Naive thymus-derived CD4-positive, alpha-beta T cell (primary cell): Measurements from ENCODE around the gene HMGXB3. TPM values are rescaled to one million over a fixed set of nuclear protein-coding genes. Genes with fewer than 3 reads are reported as not detected.

Source experiments
- ATAC-seq: fragments of 150-1000 bp; cut with Tn5 transposase; 2 replicates; pipeline ENCODE4 v1.10.0; 2021; ENCODE audit warnings: mild to moderate bottlenecking, moderate library complexity
- CTCF ChIA-PET: fragments of 350-600 bp; sonication (Branson Sonifier 250); formaldehyde crosslinking; loops from one replicate; lab custom pipeline; 2021; ENCODE audit warnings: antibody characterized with exemption; lab: Charles Lee
- POLR2A ChIA-PET: fragments of 350-600 bp; sonication (Branson Sonifier 250); formaldehyde crosslinking; loops from one replicate; lab custom pipeline; 2021; ENCODE audit warnings: antibody characterized with exemption, inconsistent platforms; lab: Charles Lee
- DNase-seq, 9 donors: peaks; one replicate each; pipeline versions ENCODE4 v3.0.0 to v3.0.0-alpha.2; 2020 to 2022; ENCODE audit warnings: mixed read lengths in 1 of 9
- H3K27ac ChIP-seq: one replicate; pipeline ENCODE4 v1.7.0; 2013; ENCODE audit warnings: mild to moderate bottlenecking, low read depth, low read length, moderate library complexity
- H3K27me3 ChIP-seq, 2 donors: one replicate each; pipeline ENCODE4 v1.7.0; 2013; ENCODE audit warnings: low read length in 2 of 2, mild to moderate bottlenecking in 2 of 2, moderate library complexity in 2 of 2; ENCODE audit not compliant: control insufficient read depth in 2 of 2, insufficient read depth in 2 of 2
- H3K36me3 ChIP-seq, 3 experiments: 1 replicate in 2 of 3; 2 replicates in 1 of 3; pipeline ENCODE4 v1.7.0; 2013; ENCODE audit warnings: low read length in 3 of 3, mild to moderate bottlenecking in 3 of 3, moderate library complexity in 1 of 3; ENCODE audit not compliant: insufficient read depth in 3 of 3, control insufficient read depth in 2 of 3
- H3K4me1 ChIP-seq, 2 donors: one replicate each; pipeline ENCODE4 v1.7.0; 2013; ENCODE audit warnings: low read length in 2 of 2, mild to moderate bottlenecking in 2 of 2, moderate library complexity in 1 of 2; ENCODE audit not compliant: control insufficient read depth in 2 of 2, insufficient read depth in 2 of 2
- H3K4me3 ChIP-seq: 2 replicates; pipeline ENCODE4 v1.7.0; 2013; ENCODE audit warnings: mild to moderate bottlenecking, low read length
- H3K9me3 ChIP-seq, 3 experiments: 1 replicate in 2 of 3; 2 replicates in 1 of 3; pipeline ENCODE4 v1.7.0; 2013; ENCODE audit warnings: low read length in 3 of 3; ENCODE audit not compliant: control insufficient read depth in 2 of 3
- H3K27ac Mint-ChIP-seq, 9 donors: one replicate each; pipeline ENCODE4 v1.8.0; 2020 to 2022; ENCODE audit warnings: mixed read lengths in 9 of 9, mild to moderate bottlenecking in 8 of 9, moderate library complexity in 5 of 9, inconsistent platforms in 2 of 9
- H3K27me3 Mint-ChIP-seq, 5 donors: one replicate each; pipeline ENCODE4 v1.8.0; 2021 to 2022; ENCODE audit warnings: mixed read lengths in 5 of 5, mild to moderate bottlenecking in 1 of 5
- H3K36me3 Mint-ChIP-seq, 5 donors: one replicate each; pipeline ENCODE4 v1.8.0; 2020 to 2022; ENCODE audit warnings: mixed read lengths in 5 of 5, mild to moderate bottlenecking in 3 of 5, inconsistent platforms in 1 of 5
- H3K4me1 Mint-ChIP-seq, 7 donors: one replicate each; pipeline ENCODE4 v1.8.0; 2020 to 2022; ENCODE audit warnings: mixed read lengths in 7 of 7, mild to moderate bottlenecking in 3 of 7, inconsistent platforms in 1 of 7
- H3K4me3 Mint-ChIP-seq, 10 donors: one replicate each; pipeline ENCODE4 v1.8.0; 2020 to 2022; ENCODE audit warnings: mild to moderate bottlenecking in 10 of 10, mixed read lengths in 10 of 10, moderate library complexity in 6 of 10, inconsistent platforms in 2 of 10
- H3K9me3 Mint-ChIP-seq, 11 donors: one replicate each; pipeline ENCODE4 v1.8.0; 2020 to 2022; ENCODE audit warnings: mixed read lengths in 11 of 11, mild to moderate bottlenecking in 4 of 11, inconsistent platforms in 1 of 11, moderate library complexity in 1 of 11
- intact Hi-C, 2 donors: fragments of 100-400 bp; cut with micrococcal nuclease; formaldehyde crosslinking; loops; one replicate each; pipeline ENCODE4 v1.15.1; 2023
- polyA plus RNA-seq, 2 donors: library from polyadenylated mRNA; unstranded; fragments of 300-500 nt; fragmentation: Illumina TruSeq; gene quantifications; one replicate each; pipeline ENCODE4 v1.2.3, GENCODE V29; 2021
- total RNA-seq, 6 experiments: library from RNA in 5 of 6; stranded (reverse) in 5 of 6; gene quantifications; 1 replicate in 5 of 6; 2 replicates in 1 of 6; pipeline ENCODE4 v1.2.3 and lab custom pipeline; 2021 to 2026

HMGXB3 gene
- total and polyA plus RNA-seq, 7 experiments from 2014 or later: 8.2 to 40.6 (median 29.3) TPM

GRCh38 chr5:150001660-150002486 lies 1.3 kb downstream of the HMGXB3 start:
- H3K27ac Mint-ChIP-seq: peak overlapping the region; percentile 75 to 98 (median 93)

DNA sequence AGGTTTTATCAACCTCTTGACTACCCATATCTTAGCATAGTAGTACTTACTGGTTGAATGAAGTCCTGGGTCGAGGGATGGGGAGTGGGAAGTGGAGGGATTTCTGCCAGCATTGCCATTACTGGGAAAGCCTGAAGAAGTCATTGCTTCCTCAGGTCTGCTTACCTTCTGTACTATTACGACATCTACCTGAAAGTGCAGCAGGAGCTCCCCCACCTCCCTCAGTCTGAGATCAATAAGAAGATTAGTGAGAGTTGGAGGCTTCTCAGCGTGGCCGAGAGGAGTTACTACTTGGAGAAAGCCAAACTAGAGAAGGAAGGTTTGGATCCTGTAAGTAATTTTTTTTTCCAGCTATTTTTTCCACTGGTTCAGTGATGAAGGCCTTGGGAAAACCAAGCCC lies 5.8 kb downstream of the HMGXB3 start:
- intact Hi-C loops: loop anchor here in 1 of 2 donors (10.0 kb wide), 1 partner anchor 1622 kb away; the partner anchor contains the start of gene FBXO38
- Mint-ChIP-seq H3K4me1 (peaks cover 23 to 69% (median 49%) of the 10 kb centered on the region in 7 donors), H3K36me3 (peaks cover 8 to 55% (median 46%) of the 10 kb centered on the region in 5 donors), H3K27ac (peak overlapping the region in 1 of 9 donors; percentile 79), H3K4me3 (no peak overlapping the region), H3K9me3 (no peaks in the 10 kb centered on the region), H3K27me3 (no peaks in the 10 kb centered on the region)
- ChIA-PET CTCF (interaction anchor here (1.5 to 1.7 kb wide), 2 partner anchors 153 to 212 kb away, joined by 3 to 4 read pairs; no protein-coding TSS in a partner anchor), POLR2A (interaction anchor here (2.1 kb wide), 1 partner anchor 12 kb away, joined by 7 read pairs; no protein-coding TSS in a partner anchor)
- Histone ChIP-seq H3K4me3 (no peak overlapping the region), H3K4me1 (peaks cover 12 to 13% of the 10 kb centered on the region in 2 donors), H3K27me3 (no peaks in the 10 kb centered on the region), H3K9me3 (no peaks in the 10 kb centered on the region), H3K27ac (no peak overlapping the region), H3K36me3 (peaks cover 4 to 65% (median 5%) of the 10 kb centered on the region in 3 experiments)
- ATAC-seq: no peak
- no peak for DNase-seq

More at GRCh38 chr5:150001660-150002486, 1.3 kb downstream of the HMGXB3 start:
- Histone ChIP-seq H3K4me1 (peaks cover 18 to 23% of the 10 kb centered on the region in 2 donors), H3K9me3 (no peaks in the 10 kb centered on the region), H3K27me3 (no peaks in the 10 kb centered on the region), H3K27ac (peak overlapping the region; percentile 80), H3K36me3 (peaks cover 0 to 29% (median 3%) of the 10 kb centered on the region in 3 experiments), H3K4me3 (peak overlapping the region; percentile 76)
- POLR2A ChIA-PET: interaction anchor here (1.1 to 2.3 kb wide), 3 partner anchors 9 to 270 kb away, joined by 3 to 7 read pairs (median 3); no protein-coding TSS in a partner anchor
- Mint-ChIP-seq H3K4me1 (peaks cover 33 to 60% (median 49%) of the 10 kb centered on the region in 7 donors), H3K4me3 (peak overlapping the region; percentile 86 to 99 (median 93)), H3K27me3 (no peaks in the 10 kb centered on the region), H3K36me3 (peaks cover 0 to 24% (median 18%) of the 10 kb centered on the region in 5 donors), H3K9me3 (no peaks in the 10 kb centered on the region)
- CTCF ChIA-PET: no interaction called here
- ATAC-seq (peak; percentile 84), DNase-seq (peak; percentile 20 to 67 (median 57))
- intact Hi-C loops: loop anchor here (1.0 to 10.0 kb wide), 12 partner anchors 215 to 1769 kb away; partner anchors contain the start of genes CD74 (in 1 of the 2), DCTN4 (in 1 of the 2), FBXO38 (in 1 of the 2) and G3BP1 (in 1 of the 2)

DNA sequence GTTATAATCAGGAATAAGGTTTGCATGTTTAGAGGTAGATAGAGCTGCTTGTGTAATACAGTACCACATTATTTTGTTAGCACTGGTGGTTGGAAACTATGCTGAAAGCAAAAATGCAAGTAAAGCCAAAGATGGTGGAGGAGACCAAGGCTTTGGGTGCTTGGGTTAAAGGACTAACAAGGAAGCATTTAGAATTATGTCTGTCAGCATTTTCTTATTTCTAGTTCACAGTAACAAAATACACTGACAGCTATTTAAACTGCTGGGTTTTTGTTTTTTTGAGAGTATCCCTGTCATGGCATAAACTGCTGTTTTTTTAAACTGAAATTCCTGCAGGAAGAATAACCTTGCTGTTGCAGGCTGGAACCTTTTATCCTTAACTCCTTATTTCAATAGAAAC lies 6.5 kb downstream of the HMGXB3 start:
- no peak overlapping the region for H3K27ac ChIP-seq
- intact Hi-C loops: loop anchor here in 1 of 2 donors (10.0 kb wide), 1 partner anchor 1622 kb away; the partner anchor contains the start of gene FBXO38
- ATAC-seq (no peak), DNase-seq (no peak)
- H3K9me3 ChIP-seq: no peaks in the 10 kb centered on the region
- no peak overlapping the region for H3K4me3 ChIP-seq
- ChIA-PET CTCF (interaction anchor here (0.9 kb wide), 1 partner anchor 47 kb away, joined by 3 read pairs; no protein-coding TSS in a partner anchor), POLR2A (interaction anchor here (2.1 kb wide), 1 partner anchor 11 kb away, joined by 7 read pairs; no protein-coding TSS in a partner anchor)
- H3K27me3 ChIP-seq: no peaks in the 10 kb centered on the region
- peaks cover 4 to 70% (median 5%) of the 10 kb centered on the region in 3 experiments for H3K36me3 ChIP-seq
- Mint-ChIP-seq H3K9me3 (no peaks in the 10 kb centered on the region), H3K36me3 (peaks cover 10 to 60% (median 45%) of the 10 kb centered on the region in 5 donors), H3K27ac (no peak overlapping the region), H3K27me3 (no peaks in the 10 kb centered on the region), H3K4me3 (no peak overlapping the region), H3K4me1 (peaks cover 17 to 64% (median 43%) of the 10 kb centered on the region in 7 donors)
- peaks cover 7% of the 10 kb centered on the region in 2 donors for H3K4me1 ChIP-seq

DNA sequence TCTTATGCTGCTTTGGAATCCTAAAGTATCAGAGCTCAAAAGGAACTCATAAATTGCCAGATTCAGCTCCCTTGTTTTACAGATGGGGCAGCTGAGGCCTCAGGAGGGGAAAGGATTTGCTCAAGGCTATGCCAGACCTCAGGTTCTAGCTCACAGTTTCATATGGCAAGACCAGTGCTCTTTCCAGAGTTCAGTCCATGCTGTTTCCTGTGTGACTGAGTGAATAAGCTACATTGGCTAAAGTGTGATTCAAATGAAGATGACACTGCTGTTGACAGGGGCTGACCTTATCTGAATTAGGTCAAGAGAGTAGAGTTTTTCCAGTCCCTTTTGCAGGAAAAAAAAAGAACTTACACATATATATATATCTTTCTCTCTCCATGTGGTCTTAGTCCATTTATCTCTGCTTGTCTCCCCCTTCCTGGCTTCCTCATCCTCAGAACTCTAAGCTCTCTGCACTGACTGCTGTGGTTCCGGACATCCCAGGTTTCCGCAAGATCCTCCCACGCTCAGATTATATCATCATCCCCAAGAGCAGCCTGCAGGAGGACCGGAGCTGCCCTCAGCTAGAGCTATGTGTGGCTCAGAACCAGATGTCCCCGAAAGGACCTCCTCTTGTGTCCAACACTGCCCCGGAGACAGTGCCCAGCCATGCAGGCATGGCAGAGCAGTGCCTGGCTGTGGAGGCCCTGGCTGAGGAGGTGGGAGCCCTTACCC lies 9.3 kb downstream of the HMGXB3 start:
- H3K27ac Mint-ChIP-seq: peak overlapping the region in 1 of 9 donors; percentile 83
- no peak overlapping the region for H3K4me3 Mint-ChIP-seq
- H3K4me1 Mint-ChIP-seq: peaks cover 5 to 47% (median 25%) of the 10 kb centered on the region in 7 donors
- H3K4me3 ChIP-seq: no peak overlapping the region
- peaks cover 13 to 92% (median 23%) of the 10 kb centered on the region in 3 experiments for H3K36me3 ChIP-seq
- H3K9me3 ChIP-seq: no peaks in the 10 kb centered on the region
- no peaks in the 10 kb centered on the region for H3K27me3 Mint-ChIP-seq
- H3K36me3 Mint-ChIP-seq: peaks cover 25 to 79% (median 61%) of the 10 kb centered on the region in 5 donors
- H3K4me1 ChIP-seq: no peaks in the 10 kb centered on the region
- intact Hi-C loops: loop anchor here in 1 of 2 donors (10.0 kb wide), 1 partner anchor 1625 kb away; the partner anchor contains the start of gene FBXO38
- POLR2A ChIA-PET: interaction anchor here (0.6 to 0.9 kb wide), 2 partner anchors 9 to 644 kb away, joined by 3 to 4 read pairs; partner anchors contain the start of genes HMGXB3 and TIGD6
- DNase-seq (no peak), ATAC-seq (no peak)
- H3K27ac ChIP-seq: no peak overlapping the region
- H3K27me3 ChIP-seq: no peaks in the 10 kb centered on the region
- H3K9me3 Mint-ChIP-seq: no peaks in the 10 kb centered on the region
- CTCF ChIA-PET: no interaction called here

DNA sequence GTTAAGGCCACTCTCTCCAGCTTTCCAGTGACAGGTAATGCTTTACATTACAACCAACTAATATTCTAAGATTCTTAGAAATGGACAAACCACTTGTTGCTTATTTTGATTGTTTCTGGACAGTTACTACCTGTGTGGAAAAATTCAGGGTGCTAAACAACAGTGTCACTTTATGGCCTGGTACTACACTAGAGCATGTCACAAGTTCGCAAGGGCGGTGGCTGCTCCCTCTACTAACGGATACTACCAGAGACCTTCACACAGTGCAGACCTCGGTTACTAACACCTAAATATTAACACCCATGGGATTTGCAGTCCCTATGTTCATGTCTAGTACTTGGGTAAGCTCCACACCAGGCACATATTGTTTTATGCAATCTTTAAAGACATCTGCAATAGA lies 13.4 kb downstream of the HMGXB3 start:
- Mint-ChIP-seq H3K27ac (no peak overlapping the region), H3K4me3 (no peak overlapping the region), H3K36me3 (peaks cover 25 to 85% (median 71%) of the 10 kb centered on the region in 5 donors), H3K9me3 (peaks cover 0 to 7% (median 0%) of the 10 kb centered on the region in 11 donors), H3K27me3 (no peaks in the 10 kb centered on the region), H3K4me1 (peaks cover 0 to 22% (median 5%) of the 10 kb centered on the region in 7 donors)
- ChIA-PET CTCF (no interaction called here), POLR2A (no interaction called here)
- Histone ChIP-seq H3K27me3 (no peaks in the 10 kb centered on the region), H3K4me3 (no peak overlapping the region), H3K9me3 (no peaks in the 10 kb centered on the region), H3K36me3 (peaks cover 8 to 93% (median 49%) of the 10 kb centered on the region in 3 experiments), H3K4me1 (no peaks in the 10 kb centered on the region), H3K27ac (no peak overlapping the region)
- ATAC-seq (no peak), DNase-seq (no peak)
- intact Hi-C loops: no loop called here

DNA sequence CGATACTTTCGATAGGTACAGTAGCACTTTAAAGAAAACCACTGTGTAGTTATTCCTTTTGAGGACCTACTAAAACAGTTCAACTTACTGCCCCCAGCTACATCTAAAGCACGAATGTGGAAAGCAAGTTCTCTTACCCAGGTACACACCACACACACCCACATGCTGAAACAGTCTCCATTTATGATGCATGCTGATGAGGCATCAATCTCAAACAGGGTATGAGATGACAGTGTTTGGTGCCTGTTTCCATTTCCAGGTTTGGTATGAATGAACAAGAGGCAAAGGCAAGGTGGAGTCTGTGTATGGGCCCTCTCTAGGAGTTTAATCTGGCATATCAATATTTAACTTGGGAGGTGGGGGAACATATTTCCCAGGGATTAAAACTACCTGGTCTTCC lies 13.9 kb downstream of the HMGXB3 start:
- peaks cover 0 to 22% (median 4%) of the 10 kb centered on the region in 7 donors for H3K4me1 Mint-ChIP-seq
- Histone ChIP-seq H3K4me1 (no peaks in the 10 kb centered on the region), H3K4me3 (no peak overlapping the region), H3K27ac (no peak overlapping the region), H3K36me3 (peaks cover 8 to 93% (median 52%) of the 10 kb centered on the region in 3 experiments), H3K27me3 (no peaks in the 10 kb centered on the region), H3K9me3 (no peaks in the 10 kb centered on the region)
- no peaks in the 10 kb centered on the region for H3K27me3 Mint-ChIP-seq
- peaks cover 24 to 88% (median 77%) of the 10 kb centered on the region in 5 donors for H3K36me3 Mint-ChIP-seq
- intact Hi-C loops: no loop called here
- peaks cover 0 to 7% (median 0%) of the 10 kb centered on the region in 11 donors for H3K9me3 Mint-ChIP-seq
- H3K27ac Mint-ChIP-seq: no peak overlapping the region
- ATAC-seq (no peak), DNase-seq (no peak)
- ChIA-PET POLR2A (no interaction called here), CTCF (no interaction called here)
- H3K4me3 Mint-ChIP-seq: no peak overlapping the region
